Effector memory CD4-positive, alpha-beta T cell (primary cell): ENCODE data around the gene DGKZ.

Experiments
- DNase-seq, 3 donors: peaks; one replicate each; pipeline ENCODE4 v3.0.0-alpha.2; 2020
- H3K27ac ChIP-seq: 2 replicates; pipeline ENCODE4 v1.7.0; 2013; ENCODE audit warnings: mild to moderate bottlenecking, low read length, moderate library complexity; ENCODE audit not compliant: insufficient read depth, poor library complexity, severe bottlenecking
- H3K27me3 ChIP-seq: replicated peaks from 2 replicates; pipeline ENCODE4 v1.7.0; 2013; ENCODE audit warnings: mild to moderate bottlenecking, low read length; ENCODE audit not compliant: insufficient read depth, control insufficient read depth, poor library complexity, severe bottlenecking
- H3K36me3 ChIP-seq: 2 replicates; pipeline ENCODE4 v1.7.0; 2013; ENCODE audit warnings: mild to moderate bottlenecking, low read length, moderate library complexity; ENCODE audit not compliant: control insufficient read depth, insufficient read depth
- H3K4me1 ChIP-seq: 2 replicates; pipeline ENCODE4 v1.7.0; 2013; ENCODE audit warnings: low read length, mild to moderate bottlenecking; ENCODE audit not compliant: control insufficient read depth, insufficient read depth, poor library complexity, severe bottlenecking
- H3K4me3 ChIP-seq: 2 replicates; pipeline ENCODE4 v1.7.0; 2013; ENCODE audit warnings: low read length, low read depth, mild to moderate bottlenecking; ENCODE audit not compliant: insufficient read depth, poor library complexity, severe bottlenecking
- H3K9me3 ChIP-seq: 2 replicates; pipeline ENCODE4 v1.7.0; 2013; ENCODE audit warnings: mild to moderate bottlenecking, low read length, moderate library complexity; ENCODE audit not compliant: control insufficient read depth

Gene DGKZ

GRCh38 chr11:46392421-46393230, 45.4 kb downstream of the DGKZ start:
- H3K27ac ChIP-seq = no peak overlapping the region
- H3K4me3 ChIP-seq = no peak overlapping the region
- H3K9me3 ChIP-seq = no peaks in the 10 kb centered on the region
- DNase-seq = peak; percentile 48 to 64 (median 59)
- H3K36me3 ChIP-seq = peaks cover 7% of the 10 kb centered on the region
- peaks cover 35% of the 10 kb centered on the region for H3K27me3 ChIP-seq
- peaks cover 37% of the 10 kb centered on the region for H3K4me1 ChIP-seq

DNA sequence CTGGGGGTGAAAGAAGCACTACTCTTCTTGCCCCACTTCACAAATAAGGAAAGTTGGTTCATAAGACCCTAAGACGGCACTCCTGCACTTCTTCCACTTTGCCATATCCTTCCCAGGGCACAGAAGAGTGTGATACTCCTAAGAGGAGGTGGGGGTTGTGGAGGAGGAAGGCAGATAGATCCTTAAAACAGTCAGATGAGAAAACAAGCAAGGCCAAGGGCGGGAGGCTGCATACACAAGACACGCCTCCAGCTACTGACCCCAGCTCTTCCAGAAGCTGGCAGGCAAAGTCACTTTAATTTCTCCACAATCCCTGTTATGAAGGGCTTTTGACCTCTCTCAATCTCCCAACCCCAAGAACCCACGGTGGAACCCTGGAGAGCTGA, 46.0 kb downstream of the DGKZ start:
- no peak for DNase-seq
- Histone ChIP-seq H3K9me3 (no peaks in the 10 kb centered on the region), H3K4me1 (peaks cover 32% of the 10 kb centered on the region), H3K27ac (no peak overlapping the region), H3K27me3 (peaks cover 34% of the 10 kb centered on the region), H3K4me3 (no peak overlapping the region), H3K36me3 (peaks cover 11% of the 10 kb centered on the region)

GRCh38 chr11:46393759-46394158, 46.5 kb downstream of the DGKZ start:
- no peak for DNase-seq
- H3K36me3 ChIP-seq = peaks cover 11% of the 10 kb centered on the region
- no peak overlapping the region for H3K4me3 ChIP-seq
- no peaks in the 10 kb centered on the region for H3K9me3 ChIP-seq
- H3K27me3 ChIP-seq = peaks cover 28% of the 10 kb centered on the region
- no peak overlapping the region for H3K27ac ChIP-seq
- H3K4me1 ChIP-seq = peaks cover 32% of the 10 kb centered on the region

GRCh38 chr11:46397526-46397925, 50.3 kb downstream of the DGKZ start:
- no peaks in the 10 kb centered on the region for H3K27me3 ChIP-seq
- H3K36me3 ChIP-seq = peaks cover 15% of the 10 kb centered on the region
- no peak for DNase-seq
- no peak overlapping the region for H3K4me3 ChIP-seq
- no peaks in the 10 kb centered on the region for H3K9me3 ChIP-seq
- H3K27ac ChIP-seq = no peak overlapping the region
- peaks cover 6% of the 10 kb centered on the region for H3K4me1 ChIP-seq

DNA sequence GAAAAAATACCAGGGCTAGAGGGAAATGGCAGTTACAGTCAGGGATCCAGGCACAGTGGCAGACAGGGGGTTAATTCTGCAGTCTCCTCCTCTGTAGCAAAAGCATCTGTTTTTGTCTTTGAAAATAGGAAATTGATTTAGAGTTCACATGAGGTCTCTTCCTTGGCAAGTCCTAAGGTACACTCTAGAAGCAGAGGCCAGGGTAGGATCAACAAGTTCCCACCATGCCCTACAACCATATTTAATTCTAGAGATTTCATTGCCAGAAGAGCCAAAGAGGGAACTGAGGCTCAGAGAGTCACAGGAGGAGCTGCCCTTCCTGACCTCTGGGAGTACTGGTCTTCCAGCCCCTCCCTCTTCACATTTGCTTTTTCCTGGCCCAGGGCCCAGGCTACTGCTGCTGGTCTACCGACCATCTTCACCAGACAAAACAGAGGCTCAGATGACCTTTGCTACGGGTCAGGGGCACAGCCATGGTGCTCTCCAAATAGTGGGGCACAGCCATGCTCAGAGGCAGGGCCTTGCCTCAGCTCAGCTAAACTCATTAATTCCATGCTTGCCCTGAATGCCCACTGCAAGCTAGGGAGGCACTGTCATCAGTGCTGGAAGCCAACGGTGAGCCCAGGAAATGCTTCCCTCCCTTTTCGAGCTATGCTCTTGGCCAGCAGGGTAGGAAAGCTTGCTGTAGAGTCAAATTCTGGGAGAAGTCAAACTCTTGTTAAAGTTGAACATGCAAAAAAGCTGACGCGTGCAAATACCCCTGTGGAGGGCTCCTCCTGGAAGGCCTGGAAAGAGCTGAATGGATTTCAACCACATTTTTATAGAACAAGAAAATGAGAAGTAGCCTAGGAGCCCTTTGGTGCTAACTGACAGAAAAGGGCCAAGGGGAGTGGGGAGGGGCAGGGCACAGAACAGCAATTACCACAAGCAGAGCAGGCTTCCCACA, 56.0 kb downstream of the DGKZ start:
- Histone ChIP-seq H3K4me1 (no peaks in the 10 kb centered on the region), H3K36me3 (peaks cover 28% of the 10 kb centered on the region), H3K27ac (no peak overlapping the region), H3K9me3 (no peaks in the 10 kb centered on the region), H3K27me3 (no peaks in the 10 kb centered on the region), H3K4me3 (no peak overlapping the region)
- DNase-seq = no peak

- no peaks in the 10 kb centered on the region for H3K4me1 ChIP-seq
- peaks cover 39% of the 10 kb centered on the region for H3K36me3 ChIP-seq
- no peak overlapping the region for H3K27ac ChIP-seq
- no peaks in the 10 kb centered on the region for H3K9me3 ChIP-seq
- no peak for DNase-seq
- no peak overlapping the region for H3K4me3 ChIP-seq
- H3K27me3 ChIP-seq = no peaks in the 10 kb centered on the region
These were observed 57.3 kb downstream of the DGKZ start for GRCh38 chr11:46404476-46405017.

- Histone ChIP-seq H3K27ac (no peak overlapping the region), H3K27me3 (no peaks in the 10 kb centered on the region), H3K4me1 (no peaks in the 10 kb centered on the region), H3K36me3 (peaks cover 48% of the 10 kb centered on the region), H3K4me3 (no peak overlapping the region), H3K9me3 (no peaks in the 10 kb centered on the region)
- no peak for DNase-seq
These were observed 60.4 kb downstream of the DGKZ start for GRCh38 chr11:46407635-46408034.

- Histone ChIP-seq H3K4me3 (no peak overlapping the region), H3K27ac (no peak overlapping the region), H3K4me1 (no peaks in the 10 kb centered on the region), H3K9me3 (no peaks in the 10 kb centered on the region), H3K36me3 (peaks cover 50% of the 10 kb centered on the region), H3K27me3 (no peaks in the 10 kb centered on the region)
- no peak for DNase-seq
These were observed 61.2 kb downstream of the DGKZ start for GRCh38 chr11:46408407-46408986.

GRCh38 chr11:46410021-46410420, 62.8 kb downstream of the DGKZ start:
- Histone ChIP-seq H3K27ac (no peak overlapping the region), H3K4me3 (no peak overlapping the region), H3K36me3 (peaks cover 53% of the 10 kb centered on the region), H3K4me1 (no peaks in the 10 kb centered on the region), H3K9me3 (no peaks in the 10 kb centered on the region), H3K27me3 (no peaks in the 10 kb centered on the region)
- DNase-seq = no peak
